ENCODE measurements around the gene DEAF1. TPM values are rescaled to one million over a fixed set of nuclear protein-coding genes. Genes with fewer than 3 reads are reported as not detected.
A peak's percentile ranks its signal among the peaks of the same experiment; 100 is the strongest.

Gene DEAF1
- total RNA-seq, 2 experiments from 2014 or later: 68.4 to 79.6 TPM

DNA sequence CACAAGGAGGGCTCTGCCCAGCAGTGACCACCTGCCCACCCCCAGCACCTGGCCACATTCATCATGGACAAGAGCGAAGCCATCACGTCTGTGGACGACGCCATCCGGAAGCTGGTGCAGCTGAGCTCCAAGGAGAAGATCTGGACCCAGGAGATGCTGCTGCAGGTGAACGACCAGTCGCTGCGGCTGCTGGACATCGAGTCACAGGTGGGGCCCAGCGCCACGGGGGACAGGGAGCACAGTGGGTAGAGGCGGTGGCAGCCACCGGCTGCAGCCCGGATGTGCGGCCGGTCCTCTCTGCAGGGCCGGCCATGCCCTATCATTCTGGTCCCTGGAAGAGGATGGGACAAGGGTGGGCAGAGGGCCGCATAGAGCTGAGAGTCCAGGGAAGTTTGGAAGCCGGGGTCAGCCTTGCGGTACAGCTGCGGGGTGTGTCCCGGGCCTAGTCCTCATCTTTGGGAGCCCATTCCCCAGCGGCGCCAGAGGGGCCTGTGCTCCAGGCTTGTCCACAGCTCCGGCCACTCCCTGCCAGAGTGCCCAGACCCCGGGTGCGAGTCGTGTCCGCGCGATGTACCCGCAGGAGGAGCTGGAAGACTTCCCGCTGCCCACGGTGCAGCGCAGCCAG is 25.1 kb upstream of the DEAF1 start:
- Mint-ChIP-seq H3K27ac (no peak overlapping the region), H3K4me1 (ENCODE audit: low read depth) (peaks cover 7% of the 10 kb centered on the region), H3K36me3 (ENCODE audit: low read depth) (no peaks in the 10 kb centered on the region), H3K4me3 (no peak overlapping the region), H3K27me3 (peaks cover 33% of the 10 kb centered on the region), H3K9me3 (peaks cover 5% of the 10 kb centered on the region)
- ATAC-seq (ENCODE audit: poor library complexity) (no peak), DNase-seq (peak in 1 of 14 experiments; percentile 24)
- peaks cover 0 to 19% of the 10 kb centered on the region in 2 experiments for H3K9me3 ChIP-seq (ENCODE audit: control insufficient read depth in 1 of 2, insufficient read depth in 1 of 2, low read length in 2 of 2)
- H3K36me3 ChIP-seq (ENCODE audit: insufficient read depth, low read length): no peaks in the 10 kb centered on the region
- CTCF ChIA-PET: interaction anchor here (4.7 kb wide), 1 partner anchor 165 kb away, joined by 23 read pairs; no protein-coding TSS in a partner anchor
- TF ChIP-seq, protein P1, sequence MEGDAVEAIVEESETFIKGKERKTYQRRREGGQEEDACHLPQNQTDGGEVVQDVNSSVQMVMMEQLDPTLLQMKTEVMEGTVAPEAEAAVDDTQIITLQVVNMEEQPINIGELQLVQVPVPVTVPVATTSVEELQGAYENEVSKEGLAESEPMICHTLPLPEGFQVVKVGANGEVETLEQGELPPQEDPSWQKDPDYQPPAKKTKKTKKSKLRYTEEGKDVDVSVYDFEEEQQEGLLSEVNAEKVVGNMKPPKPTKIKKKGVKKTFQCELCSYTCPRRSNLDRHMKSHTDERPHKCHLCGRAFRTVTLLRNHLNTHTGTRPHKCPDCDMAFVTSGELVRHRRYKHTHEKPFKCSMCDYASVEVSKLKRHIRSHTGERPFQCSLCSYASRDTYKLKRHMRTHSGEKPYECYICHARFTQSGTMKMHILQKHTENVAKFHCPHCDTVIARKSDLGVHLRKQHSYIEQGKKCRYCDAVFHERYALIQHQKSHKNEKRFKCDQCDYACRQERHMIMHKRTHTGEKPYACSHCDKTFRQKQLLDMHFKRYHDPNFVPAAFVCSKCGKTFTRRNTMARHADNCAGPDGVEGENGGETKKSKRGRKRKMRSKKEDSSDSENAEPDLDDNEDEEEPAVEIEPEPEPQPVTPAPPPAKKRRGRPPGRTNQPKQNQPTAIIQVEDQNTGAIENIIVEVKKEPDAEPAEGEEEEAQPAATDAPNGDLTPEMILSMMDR (IDR thresholded peaks at IDR 0.05): no peak
- peaks cover 30% of the 10 kb centered on the region for H3K4me1 ChIP-seq (ENCODE audit: insufficient read depth, low read length)
- no peak overlapping the region for H3K27ac ChIP-seq (ENCODE audit: low read depth in 1 of 2, low read length in 2 of 2)
- no peak overlapping the region for H3K4me3 ChIP-seq (ENCODE audit: low read length)
- peaks cover 5 to 24% of the 10 kb centered on the region in 2 experiments for H3K27me3 ChIP-seq (ENCODE audit: control insufficient read depth in 1 of 2, insufficient read depth in 2 of 2, low read length in 2 of 2)
- POLR2A ChIA-PET: interaction anchor here (3.1 kb wide), 1 partner anchor 24 kb away, joined by 23 read pairs; the partner anchor contains the start of genes DEAF1 and TMEM80
- intact Hi-C loops (cut with DNase I, micrococcal nuclease): no loop called here

DNA sequence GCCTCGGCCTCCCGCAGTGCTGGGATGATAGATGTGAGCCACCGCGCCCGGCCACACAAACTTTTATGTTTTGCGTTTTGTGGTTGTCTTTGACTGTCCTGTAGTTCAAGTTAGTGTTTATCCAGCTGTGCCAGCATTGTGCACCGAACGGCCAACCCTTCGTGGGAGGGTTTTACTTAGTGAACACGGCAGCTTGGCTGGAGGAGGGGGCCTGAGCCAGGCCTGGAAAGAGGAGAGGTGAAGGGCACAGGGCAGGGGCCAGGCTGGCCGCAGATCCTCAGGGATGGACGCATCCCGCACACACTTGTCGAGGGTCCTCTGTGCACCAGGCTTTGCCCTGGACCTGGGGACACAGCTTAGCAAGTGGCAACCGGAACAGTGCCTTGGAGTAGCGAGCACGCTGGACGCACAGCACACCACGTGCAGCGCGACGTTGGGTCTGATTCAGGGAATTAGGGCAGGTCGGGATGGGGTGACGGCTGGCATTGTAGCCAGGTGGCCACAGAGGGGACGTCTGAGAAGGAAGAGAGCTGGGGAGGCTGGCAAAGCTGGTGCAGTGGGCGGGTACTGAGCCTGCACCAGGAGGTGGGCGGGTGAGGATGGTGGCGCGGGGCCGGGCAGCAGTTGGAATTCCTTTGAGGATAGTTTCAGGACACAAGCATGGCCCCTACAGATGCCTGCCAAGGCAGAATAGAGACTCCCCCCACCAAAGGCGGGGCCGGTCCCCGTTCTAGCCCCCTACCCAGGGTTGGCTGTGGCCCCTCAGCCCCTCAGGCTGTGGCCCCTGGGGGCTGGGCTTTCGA is 24.4 kb upstream of the DEAF1 start:
- Mint-ChIP-seq H3K4me3 (peak overlapping the region; percentile 27), H3K4me1 (ENCODE audit: low read depth) (peaks cover 7% of the 10 kb centered on the region), H3K27ac (no peak overlapping the region), H3K27me3 (peaks cover 37% of the 10 kb centered on the region), H3K9me3 (peaks cover 5% of the 10 kb centered on the region), H3K36me3 (ENCODE audit: low read depth) (no peaks in the 10 kb centered on the region)
- no peak overlapping the region for H3K27ac ChIP-seq (ENCODE audit: low read depth in 1 of 2, low read length in 2 of 2)
- H3K27me3 ChIP-seq (ENCODE audit: control insufficient read depth in 1 of 2, insufficient read depth in 2 of 2, low read length in 2 of 2): peaks cover 5 to 24% of the 10 kb centered on the region in 2 experiments
- intact Hi-C loops (cut with DNase I, micrococcal nuclease): no loop called here
- peaks cover 28% of the 10 kb centered on the region for H3K4me1 ChIP-seq (ENCODE audit: insufficient read depth, low read length)
- DNase-seq: peak in 1 of 14 experiments; percentile 20
- no peaks in the 10 kb centered on the region for H3K36me3 ChIP-seq (ENCODE audit: insufficient read depth, low read length)
- H3K9me3 ChIP-seq (ENCODE audit: control insufficient read depth in 1 of 2, insufficient read depth in 1 of 2, low read length in 2 of 2): peaks cover 0 to 19% of the 10 kb centered on the region in 2 experiments
- no peak overlapping the region for H3K4me3 ChIP-seq (ENCODE audit: low read length)
- ChIA-PET CTCF (no interaction called here), POLR2A (no interaction called here)
- TF ChIP-seq, protein P1 (IDR thresholded peaks at IDR 0.05): no peak
- ATAC-seq (ENCODE audit: poor library complexity): no peak

DNA sequence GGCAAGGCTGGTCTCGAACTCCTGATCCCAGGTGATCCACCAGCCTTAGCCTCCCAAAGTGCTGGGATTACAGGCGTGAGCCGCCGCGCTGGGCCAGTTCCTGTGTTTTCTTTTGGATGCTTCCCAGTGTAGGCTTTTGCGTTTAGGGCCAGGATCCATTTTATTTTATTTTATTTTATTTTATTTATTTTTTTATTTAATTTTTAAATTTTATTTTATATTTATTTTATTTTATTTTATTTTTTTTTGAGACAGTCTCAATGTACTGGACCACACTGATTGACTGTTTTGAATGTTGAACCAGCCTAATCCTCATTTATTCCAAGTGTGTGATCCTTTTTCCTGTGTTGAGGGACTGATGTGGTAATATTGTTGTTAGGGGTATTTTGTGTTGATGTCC is 19.4 kb upstream of the DEAF1 start:
- H3K9me3 ChIP-seq (ENCODE audit: control insufficient read depth in 1 of 2, insufficient read depth in 1 of 2, low read length in 2 of 2): peaks cover 0 to 6% of the 10 kb centered on the region in 2 experiments
- H3K4me1 ChIP-seq (ENCODE audit: insufficient read depth, low read length): peaks cover 9% of the 10 kb centered on the region
- H3K27ac ChIP-seq (ENCODE audit: low read depth in 1 of 2, low read length in 2 of 2): no peak overlapping the region
- POLR2A ChIA-PET: no interaction called here
- no peaks in the 10 kb centered on the region for H3K36me3 ChIP-seq (ENCODE audit: insufficient read depth, low read length)
- TF ChIP-seq, protein P1 (IDR thresholded peaks at IDR 0.05): no peak
- ATAC-seq (ENCODE audit: poor library complexity): no peak
- CTCF ChIA-PET: interaction anchor here (1.3 kb wide), 1 partner anchor 159 kb away, joined by 5 read pairs; no protein-coding TSS in a partner anchor
- Mint-ChIP-seq H3K9me3 (peaks cover 5% of the 10 kb centered on the region), H3K4me1 (ENCODE audit: low read depth) (no peaks in the 10 kb centered on the region), H3K27ac (no peak overlapping the region), H3K27me3 (peaks cover 18% of the 10 kb centered on the region), H3K36me3 (ENCODE audit: low read depth) (no peaks in the 10 kb centered on the region), H3K4me3 (no peak overlapping the region)
- DNase-seq: no peak
- peaks cover under 1 to 11% of the 10 kb centered on the region in 2 experiments for H3K27me3 ChIP-seq (ENCODE audit: control insufficient read depth in 1 of 2, insufficient read depth in 2 of 2, low read length in 2 of 2)
- H3K4me3 ChIP-seq (ENCODE audit: low read length): no peak overlapping the region
- intact Hi-C loops (cut with DNase I, micrococcal nuclease): no loop called here

Data from CD4-positive, alpha-beta T cell (primary cell).